ENCODE measurements around the gene LARP4B.
A peak's percentile ranks its signal among the peaks of the same experiment; 100 is the strongest.

- TF ChIP-seq CTCF (IDR thresholded peaks at IDR 0.05; ENCODE audit: poor library complexity, severe bottlenecking) (peak; percentile 48), SMC3 (conservative IDR thresholded peaks at IDR 0.05; ENCODE audit: poor library complexity) (no peak), EZH2 (IDR thresholded peaks at IDR 0.05; ENCODE audit: borderline replicate concordance, insufficient read depth, low read length, poor library complexity, severe bottlenecking) (no peak), RAD21 (conservative IDR thresholded peaks at IDR 0.05) (peak; percentile 49)
Measured at GRCh38 chr10:784403-785088, 147.0 kb downstream of the LARP4B start.
